SIG-M5 (cell line): ENCODE measurements around the gene AKNAD1.

Experiments
- DNase-seq: peaks from one replicate; lab custom pipeline; 2025; lab: John Stamatoyannopoulos, UW

The AKNAD1 gene

DNA sequence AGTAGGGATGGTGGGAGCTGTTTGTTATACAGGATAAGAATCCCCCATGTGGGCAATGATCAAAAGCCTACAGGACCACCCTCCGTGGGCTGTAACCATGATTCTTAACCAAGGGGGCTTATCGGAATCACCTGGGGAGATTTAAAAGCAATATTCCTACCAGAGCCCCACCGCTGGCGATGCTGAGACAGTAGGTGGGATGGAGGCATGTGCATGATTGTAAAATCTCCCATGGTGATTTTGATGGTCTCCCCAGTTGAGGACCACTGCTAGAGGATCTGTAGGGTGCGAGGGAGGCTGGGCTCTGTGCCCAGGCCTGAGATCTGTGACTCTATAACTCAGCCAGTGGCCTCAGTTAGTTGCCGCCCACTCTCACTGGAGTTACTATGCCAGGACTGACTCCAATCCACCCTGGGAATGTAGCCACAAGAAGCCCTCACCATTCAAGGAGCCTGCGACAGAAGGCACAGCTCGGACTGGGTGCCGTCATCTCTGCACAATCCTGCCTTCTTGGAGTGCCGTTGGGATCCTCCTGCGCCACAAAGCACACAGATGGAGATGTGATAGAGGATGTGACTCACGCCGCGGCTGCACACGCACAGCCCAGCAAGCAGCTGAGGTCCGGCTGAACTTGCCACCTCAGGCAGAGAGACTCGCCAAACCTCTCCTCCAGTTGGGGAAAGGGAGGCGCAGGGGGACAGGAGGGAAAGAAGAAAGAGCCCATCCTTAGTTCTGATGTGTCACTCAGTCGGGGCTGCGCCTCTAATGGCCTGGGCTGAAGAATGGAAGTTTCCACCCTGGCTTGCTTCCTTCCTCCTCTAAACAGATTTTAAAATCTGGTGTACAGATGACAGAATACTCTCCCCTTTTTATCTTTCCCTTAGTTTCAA, 26.5 kb downstream of the AKNAD1 start:
- no peak for DNase-seq

DNA sequence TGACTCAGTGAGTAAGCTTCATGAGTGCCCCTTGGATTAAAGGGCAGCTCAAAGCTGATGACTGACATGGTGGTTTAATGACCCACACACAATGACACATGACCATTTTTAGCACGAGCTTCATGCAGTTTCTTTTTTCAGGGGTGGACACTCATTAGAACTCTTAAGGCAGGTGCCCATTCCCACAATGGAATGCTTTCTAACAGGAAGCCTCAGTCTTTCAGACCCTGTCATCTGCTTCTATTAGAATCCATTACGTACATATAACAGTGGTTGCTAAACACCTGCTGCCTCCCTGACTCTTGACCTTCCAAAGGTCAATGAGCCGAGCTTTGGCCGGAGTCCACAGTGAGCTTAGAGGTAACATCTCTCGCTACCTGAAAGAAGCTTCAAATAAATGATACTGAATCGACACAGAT, 27.4 kb downstream of the AKNAD1 start:
- no peak for DNase-seq

DNA sequence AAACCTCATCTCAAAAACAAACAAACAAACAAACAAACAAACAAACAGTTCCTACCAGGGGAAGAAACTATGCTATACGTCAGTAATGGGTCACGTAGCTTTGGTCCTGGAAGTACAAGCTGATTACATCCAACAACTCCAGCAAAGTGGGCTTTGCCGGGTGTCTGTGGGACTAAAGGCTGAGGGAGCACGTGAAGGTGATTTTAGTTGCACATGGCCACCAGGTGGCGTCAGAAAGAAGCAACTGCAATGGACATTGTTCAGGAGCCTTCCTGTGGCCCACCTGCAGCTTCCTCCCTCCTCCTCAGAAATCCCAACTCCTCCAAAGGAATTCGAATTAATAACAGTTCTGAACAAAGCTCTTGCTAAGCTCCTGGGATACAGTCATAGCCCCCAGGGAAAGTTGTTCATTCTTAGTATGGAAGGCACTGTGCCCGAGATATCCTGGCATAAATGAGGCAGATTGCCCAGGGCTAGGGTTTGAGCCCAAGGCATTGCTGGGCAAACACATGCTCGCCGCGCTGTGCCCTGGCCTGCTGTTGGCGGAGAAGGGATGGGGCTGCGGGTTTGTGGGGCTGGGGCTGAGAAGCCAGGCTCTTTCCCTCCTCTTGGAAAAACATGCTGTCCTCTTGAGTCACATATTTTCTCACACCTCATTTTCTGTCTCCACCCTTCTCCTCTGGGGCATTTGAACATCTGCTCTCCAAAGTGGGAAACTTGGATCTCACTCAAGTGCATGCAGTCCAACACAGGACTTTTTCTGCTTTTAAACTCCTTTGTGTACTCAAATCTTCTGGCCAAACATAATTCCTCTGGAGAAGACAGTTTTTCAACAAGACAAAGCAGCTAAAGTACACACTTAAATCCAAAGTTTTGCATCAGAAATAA, 28.6 kb downstream of the AKNAD1 start:
- no peak for DNase-seq

DNA sequence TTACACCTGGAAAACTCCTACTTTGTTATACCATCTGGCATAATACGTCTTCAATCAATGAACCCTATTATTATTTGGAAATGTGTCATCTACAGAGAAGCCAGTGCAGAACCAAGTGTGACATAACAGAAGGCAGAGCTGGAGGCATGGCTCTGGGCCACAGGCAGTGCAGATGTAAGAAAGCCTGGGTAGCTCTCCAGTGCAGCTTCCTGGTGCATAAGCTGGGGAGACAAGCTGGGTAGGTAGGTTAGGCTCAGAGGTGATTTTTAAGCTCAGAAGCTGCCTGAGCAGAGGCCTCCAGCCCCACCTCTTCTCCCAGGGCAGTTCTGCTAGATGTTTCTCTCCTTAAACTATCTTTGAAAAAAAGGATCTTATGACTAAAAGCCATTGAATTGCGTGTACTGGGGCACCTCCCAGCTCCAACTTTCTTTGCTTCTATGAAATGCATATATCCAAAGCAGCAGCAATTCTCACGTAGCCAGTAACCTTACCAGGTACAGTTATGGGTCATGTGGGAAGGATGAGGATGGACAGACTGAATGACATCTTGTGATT, 30.7 kb downstream of the AKNAD1 start:
- DNase-seq: no peak

DNA sequence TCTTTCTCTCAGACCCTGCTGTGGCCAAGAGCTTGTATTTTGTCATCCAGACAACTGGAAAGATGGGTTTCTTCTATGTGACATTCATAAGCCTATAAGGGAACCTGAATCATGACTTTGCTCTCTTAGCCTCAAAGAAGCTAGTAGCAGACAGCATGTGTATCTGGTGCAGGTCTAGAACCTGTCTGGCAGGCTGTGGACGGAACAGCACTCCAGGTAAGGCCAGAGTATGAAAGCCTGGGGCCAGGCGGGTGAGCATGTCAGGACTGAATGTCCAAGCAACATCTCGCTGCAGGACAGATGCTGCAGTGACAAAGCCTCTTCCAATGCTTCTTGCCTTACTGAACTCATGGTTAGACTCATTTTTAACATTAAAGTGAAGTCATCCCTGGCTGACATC, 32.8 kb downstream of the AKNAD1 start:
- DNase-seq: no peak

DNA sequence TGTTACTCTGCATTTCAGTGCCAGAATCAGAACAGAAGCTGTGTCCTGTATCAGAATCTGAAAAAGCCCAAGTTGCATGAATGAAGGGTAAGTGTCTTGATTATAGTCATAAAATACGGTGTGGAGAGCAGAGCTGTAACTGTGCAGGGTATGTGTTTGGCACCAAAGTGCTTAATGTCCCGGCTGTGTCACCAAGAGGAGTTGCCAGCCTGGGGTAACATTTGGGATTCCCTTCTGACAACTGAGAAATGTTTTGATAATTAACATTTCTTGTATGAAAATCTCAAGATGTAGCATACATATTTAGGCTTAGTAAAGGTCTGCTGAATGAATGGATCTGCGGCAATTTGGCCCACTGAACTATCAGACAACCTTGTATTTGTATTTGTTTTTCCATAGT, 33.3 kb downstream of the AKNAD1 start:
- no peak for DNase-seq

DNA sequence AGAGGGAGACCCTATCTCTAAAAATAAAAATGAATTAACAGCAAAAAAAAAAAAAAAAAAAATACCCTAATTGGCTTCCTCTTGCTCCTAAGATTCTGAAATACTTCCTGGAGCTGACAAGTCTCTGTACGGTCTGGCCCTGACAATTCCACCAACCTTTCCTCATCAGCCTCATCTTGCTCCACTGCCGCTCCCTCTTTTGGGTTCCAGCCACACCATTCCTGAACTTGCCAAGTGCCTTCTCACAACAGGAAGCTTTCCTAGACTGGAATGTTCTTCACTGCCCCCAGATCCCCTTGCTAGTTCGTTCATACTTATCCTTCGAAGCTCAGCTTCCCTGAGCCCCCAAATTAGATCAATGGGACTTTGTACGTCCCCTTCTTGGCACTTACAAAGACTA, 37.0 kb downstream of the AKNAD1 start:
- DNase-seq: no peak

DNA sequence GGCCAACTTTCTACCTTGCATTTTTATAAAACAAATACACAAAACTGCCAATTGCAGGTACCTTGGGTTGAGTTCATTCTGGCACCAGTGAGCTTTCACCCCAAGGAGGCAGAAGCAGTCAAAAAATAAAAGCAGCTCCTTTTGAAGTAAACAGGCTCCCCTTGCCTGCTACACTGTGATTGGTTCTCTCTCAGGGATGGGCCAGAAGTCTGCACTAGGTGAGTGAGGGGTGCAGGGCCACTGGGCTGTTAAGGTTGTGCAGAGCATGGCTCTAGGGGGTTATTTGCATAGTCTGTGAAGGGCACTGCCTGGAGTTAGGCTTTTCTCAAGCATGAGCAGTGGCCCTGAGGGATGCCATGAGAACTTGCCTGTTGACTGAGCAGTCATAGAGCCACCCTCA, 39.1 kb downstream of the AKNAD1 start:
- no peak for DNase-seq

DNA sequence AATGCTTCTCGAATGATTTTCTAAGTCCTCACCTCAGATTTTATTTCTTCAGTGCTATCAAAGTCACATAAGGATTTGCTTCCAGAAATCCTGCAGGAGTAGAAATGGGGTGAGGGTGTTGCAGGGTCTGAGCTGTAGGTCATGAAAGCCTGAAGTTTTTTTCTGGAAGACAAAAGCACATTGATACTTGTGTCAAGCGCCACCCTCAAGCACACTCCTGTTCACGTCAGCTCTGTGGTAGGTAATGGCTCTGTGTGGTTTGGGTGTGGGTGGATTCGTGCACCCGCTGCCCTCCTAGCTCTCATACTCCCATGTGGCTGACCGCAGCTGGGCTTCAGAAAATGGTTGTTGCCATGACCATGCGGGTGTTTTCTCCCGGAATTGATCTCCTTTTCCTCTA, 39.9 kb downstream of the AKNAD1 start:
- no peak for DNase-seq

DNA sequence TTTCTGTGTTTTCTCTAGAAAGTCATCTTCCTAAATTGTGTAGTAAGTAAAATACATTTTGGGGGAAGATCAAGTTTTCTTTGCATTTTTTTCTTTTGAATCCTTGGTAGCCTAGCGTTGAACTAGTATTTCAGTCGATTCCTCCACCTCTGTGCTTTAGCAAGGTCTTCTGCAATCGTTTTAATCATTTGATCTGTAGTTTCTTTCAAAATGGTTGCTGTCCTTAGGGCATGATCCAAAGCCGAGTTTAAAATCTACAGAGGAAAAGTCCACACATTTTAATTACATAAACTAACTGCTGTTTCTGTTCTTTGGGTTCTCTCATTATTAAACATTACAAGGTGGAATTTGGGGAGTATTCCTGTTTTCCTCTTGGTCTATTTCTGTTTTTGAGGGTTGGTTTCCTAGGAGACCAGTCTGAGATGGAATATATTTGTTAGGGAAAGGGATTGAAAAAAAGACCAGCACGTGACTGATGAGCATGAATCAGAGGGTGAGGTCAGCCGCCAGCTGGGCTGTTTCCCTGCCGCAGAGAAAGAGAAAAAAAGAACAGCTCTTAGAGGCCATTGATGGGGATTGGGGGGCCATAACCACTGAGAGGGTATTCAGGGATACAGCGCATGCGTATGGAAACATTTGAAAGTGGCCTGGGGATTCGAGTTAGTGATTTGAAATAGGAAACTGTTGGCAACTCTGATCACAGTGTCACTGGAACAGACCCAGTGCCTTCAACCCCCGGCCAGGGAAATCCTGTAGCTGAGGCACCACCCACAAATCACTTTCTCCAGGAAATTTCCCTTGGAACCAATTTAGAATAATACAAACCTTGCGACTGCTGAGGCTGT, 40.6 kb downstream of the AKNAD1 start:
- no peak for DNase-seq

DNA sequence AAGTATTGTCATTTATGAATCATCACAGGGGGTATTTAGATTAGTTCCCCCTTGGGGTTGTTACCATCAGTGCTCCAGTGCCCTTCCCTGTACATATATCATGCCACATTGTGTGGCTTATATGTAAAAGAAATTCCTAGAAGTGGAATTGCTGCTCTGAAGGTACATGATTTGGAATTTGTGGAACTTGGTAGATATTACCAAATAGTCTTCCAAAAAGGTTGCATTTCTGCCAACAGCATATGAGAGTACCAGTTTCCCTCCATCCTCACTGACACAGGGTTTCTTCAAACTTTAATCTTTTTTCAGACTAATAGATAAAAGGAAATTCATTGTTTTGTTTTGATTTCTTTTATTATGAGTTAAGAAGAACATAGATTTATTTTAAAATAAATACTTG, 41.3 kb downstream of the AKNAD1 start:
- no peak for DNase-seq

DNA sequence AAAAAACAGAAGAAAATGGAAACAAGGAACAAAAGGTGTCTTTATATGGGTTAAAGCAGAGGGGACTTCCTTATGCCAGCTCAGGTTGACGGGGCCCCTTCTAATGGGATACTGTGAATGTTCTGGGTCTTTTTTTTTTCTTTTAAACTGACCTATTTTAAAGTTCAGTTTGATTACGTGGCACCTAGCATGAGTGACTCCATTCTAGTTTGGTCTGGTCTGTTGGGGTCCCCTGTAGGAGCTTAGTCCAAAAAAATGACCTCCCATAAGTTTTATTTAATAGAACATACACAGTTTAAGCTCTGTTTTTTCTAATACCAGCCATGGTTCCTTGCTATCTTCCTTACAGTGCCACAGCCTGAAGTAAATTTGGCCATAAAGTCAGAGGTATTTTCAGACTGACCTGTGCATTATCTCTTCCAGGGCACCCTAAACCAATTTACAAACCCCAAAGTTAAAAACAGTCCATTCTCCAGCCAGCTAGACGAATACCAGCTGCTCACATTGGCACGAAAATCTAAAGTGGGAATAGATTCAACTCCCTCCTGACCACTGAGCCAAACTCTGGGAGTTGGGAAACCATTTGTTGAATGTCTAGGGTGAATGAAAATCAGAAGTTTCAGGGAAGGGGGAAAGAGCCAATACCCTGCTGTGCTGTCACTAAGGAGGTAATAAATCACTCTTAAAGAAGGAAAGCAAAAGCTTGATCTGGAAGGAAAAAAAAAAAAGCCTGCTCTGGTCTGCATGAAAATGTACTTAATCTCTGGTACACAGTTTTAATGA, 42.4 kb downstream of the AKNAD1 start:
- no peak for DNase-seq

DNA sequence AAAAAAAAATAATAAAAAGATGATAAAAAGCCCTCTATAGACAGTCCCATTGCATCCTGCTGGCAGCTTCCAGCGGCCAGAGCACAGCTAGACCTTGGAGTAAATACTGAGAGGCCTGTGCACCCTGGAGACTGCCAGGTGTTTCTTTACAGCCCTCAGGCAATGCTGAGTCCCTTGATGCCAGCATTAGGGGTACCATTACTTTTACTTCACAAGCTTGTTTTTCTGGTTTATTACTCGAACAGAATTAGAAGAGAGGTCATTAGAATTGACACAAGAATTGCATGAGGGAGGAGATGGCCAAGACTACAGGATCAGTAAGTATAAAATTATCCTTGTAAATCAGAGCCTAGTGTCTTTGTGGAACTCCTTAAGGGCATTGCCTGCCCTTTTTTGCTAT, 43.6 kb downstream of the AKNAD1 start:
- DNase-seq: no peak

DNA sequence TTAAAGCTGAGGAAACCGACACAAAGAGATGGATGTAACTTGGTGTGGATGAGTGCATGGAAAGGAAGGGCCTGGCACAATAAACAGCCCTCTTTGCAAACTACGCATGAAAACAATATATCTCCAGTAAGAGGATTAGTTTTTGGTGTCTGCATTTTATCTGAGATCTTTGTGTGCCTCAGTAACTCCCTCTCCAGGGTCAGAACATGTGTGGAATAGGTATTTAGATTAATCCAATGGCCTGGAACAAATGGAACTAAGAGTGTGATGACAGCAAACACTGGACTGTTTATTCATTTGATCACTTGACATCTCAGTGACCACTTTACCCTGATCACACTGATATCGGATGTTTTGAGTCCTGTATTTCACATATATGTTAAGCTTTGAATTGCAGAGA, 45.3 kb downstream of the AKNAD1 start:
- no peak for DNase-seq

DNA sequence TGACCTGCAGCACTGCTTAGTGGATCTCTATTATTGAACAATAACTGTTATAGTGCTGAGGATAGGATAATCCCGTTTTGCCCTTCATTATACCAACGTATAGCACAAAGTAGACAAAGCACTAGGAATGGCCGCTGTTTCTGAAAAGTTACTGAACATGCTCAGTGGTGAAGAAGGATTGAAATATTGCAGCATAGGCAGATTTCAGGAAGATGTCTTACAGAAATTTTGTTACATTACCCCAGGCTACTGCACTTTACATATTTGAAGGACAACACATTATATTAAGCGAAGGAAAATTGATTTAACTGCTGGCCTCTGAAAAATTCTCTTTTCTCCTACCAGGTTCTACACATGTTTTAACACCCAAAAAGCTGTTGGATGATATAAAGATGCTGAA, 48.5 kb downstream of the AKNAD1 start:
- DNase-seq: no peak

DNA sequence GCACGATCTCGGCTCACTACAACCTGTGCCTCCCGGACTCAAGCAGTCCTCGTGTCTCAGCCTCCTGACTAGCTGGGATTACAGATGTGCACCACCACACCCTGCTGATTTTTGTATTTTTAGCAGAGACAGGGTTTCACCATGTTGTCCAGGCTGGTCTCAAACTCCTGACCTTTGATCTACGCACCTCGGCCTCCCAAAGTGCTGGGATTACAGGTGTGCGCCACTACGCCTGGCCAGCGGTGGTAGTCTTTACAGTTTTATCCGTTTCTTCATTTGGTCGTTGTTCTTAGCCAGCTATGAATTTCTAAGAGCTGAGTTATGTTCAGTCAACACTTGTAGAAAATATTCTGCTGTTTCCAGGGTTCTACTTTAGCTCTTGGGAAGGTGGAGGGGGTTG, 53.3 kb downstream of the AKNAD1 start:
- no peak for DNase-seq

DNA sequence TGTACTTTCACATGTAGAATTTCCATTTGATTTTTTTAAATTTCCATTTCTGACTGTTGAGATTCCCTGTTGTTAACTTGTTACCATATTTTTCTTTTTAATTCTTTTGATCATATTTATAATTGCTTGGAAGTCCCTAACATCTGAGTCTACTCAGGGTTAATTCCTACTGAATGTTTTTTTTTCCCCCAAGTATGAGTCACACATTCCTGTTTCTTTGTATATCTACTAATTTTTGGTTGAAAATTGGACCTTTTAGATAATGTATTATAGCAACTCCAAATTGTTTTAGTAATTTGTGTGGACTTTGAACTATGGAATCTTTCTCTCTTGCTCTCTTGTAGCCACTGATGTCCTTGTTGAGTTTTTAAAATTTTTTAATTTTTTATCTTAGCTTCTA, 55.8 kb downstream of the AKNAD1 start:
- DNase-seq: no peak

DNA sequence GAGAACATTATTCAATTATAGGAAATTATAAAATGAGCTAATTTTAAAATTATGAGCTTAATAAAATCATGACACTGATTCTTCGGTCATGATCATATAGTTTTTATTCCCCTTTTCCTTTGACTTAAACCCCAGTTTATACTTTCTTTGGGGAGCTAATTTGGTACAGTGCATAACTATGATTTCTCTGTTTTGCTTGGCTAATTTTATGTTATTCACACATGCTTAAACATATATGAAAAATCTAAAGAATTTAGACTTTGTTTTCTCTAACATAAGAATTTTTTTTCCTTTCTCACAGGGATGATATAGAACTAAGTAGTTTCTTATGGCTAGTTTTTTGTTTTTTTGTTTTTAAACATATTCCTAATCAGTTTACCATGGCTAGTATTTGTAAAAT, 57.9 kb downstream of the AKNAD1 start:
- no peak for DNase-seq

DNA sequence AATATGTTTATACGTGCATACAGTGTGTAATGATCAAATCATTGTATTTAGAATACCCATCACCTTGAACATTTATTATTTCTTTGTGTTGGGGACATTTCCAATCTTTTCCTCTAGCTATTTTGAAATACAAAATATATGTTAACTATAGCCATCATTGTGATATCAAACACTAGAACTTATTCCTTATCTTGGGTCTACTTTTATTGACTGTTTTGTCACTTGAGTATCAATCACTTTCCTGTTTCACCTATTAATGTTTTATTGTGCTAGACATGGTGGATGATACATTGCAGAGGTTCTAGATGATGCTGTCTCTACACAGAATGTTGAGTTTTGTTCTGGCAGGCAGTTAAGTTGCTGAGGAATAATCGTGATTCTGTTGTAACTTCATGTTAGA, 64.5 kb downstream of the AKNAD1 start:
- no peak for DNase-seq

DNA sequence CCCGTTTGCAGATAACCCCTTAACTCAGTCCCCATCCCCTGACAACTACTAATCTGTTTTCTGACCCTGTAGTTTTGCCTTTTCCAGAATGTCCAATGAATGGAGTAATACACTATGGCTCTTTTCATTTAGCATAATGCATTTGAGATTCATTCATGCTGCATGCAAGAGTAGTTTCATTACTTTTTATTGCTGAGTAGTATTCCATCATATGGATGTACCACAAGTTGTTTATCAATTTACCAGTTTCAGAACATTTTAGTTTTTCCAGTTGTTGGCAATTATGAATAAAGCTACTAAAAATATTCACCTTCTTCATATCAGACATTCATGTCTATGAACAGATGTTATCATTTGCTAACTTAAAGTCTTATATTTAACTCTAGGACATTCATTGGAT, 65.1 kb downstream of the AKNAD1 start:
- DNase-seq: no peak

DNA sequence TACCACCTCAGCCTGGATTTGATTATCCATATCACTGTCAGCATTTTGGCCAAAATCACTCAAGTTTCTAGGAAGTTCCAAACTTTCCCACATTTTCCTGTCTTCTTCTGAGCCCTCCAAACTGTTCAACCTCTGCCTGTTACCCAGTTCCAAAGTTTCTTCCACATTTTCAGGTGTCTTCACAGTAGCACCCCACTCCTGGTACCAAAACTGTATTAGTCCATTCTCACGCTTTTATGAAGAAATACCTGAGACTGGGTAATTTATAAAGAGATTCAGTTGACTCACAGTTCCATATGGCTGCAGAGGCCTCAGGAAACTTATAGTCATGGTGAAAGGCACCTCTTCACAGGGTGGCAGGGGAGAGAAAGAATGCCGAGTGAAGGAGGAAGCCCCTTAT, 71.0 kb downstream of the AKNAD1 start:
- no peak for DNase-seq
